ENCODE measurements around the gene FEN1.

The FEN1 gene

DNA sequence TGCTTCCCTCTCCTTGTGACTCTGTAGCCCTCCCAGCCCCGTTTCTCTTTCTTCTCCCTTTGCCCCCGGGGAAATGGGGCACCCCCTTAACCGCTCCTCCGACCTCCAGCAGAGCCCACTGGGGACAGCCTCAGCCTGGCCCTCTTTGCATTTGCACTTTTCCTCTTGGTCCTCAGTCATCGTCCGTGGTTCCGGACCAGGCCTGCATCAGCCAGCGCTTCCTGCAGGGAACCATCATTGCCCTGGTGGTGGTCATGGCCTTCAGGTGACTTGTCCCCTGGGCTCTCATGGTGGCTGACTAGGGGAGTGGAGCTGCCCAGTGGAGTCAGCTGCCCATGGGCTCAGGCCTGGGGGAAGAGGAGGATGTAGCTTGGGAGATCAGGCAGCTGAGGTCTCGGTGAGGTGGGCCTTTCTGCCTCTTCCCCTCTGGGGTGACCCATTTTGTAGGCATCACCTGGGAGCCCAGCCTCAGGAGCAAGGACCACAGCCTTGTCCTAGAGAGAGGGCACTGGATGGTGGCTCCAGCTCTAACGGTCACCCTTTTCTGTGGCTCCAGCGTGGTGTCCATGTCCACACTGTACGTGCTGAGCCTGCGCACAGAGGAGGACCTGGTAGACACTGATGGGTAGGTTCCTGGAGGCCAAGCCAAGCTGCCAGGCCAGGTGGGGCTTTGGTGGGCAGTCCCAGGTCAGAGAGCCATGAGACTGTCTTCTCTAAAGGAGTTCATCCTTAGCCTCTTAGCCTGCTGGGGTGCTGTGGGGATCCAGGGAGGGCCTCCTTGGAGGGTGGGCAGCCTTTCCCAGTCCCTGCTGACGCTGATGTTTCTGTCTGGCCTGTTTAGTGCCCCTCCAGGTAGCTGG, 12.8 kb upstream of the FEN1 start:
- Histone ChIP-seq H3K27me3 (ENCODE audit: low read depth, low read length) (no peaks in the 10 kb centered on the region), H3K4me3 (ENCODE audit: low read depth in 1 of 2, low read length in 2 of 2) (no peak overlapping the region), H3K27ac (ENCODE audit: low read length) (no peak overlapping the region), H3K36me3 (ENCODE audit: control insufficient read depth in 1 of 2, insufficient read depth in 2 of 2, low read length in 2 of 2) (peaks cover 0 to 14% of the 10 kb centered on the region in 2 donors), H3K9me3 (ENCODE audit: control insufficient read depth in 1 of 2, low read length in 2 of 2) (no peaks in the 10 kb centered on the region), H3K4me1 (ENCODE audit: control insufficient read depth in 1 of 2, insufficient read depth in 2 of 2, low read length in 2 of 2) (peaks cover 0 to 12% of the 10 kb centered on the region in 2 donors)

DNA sequence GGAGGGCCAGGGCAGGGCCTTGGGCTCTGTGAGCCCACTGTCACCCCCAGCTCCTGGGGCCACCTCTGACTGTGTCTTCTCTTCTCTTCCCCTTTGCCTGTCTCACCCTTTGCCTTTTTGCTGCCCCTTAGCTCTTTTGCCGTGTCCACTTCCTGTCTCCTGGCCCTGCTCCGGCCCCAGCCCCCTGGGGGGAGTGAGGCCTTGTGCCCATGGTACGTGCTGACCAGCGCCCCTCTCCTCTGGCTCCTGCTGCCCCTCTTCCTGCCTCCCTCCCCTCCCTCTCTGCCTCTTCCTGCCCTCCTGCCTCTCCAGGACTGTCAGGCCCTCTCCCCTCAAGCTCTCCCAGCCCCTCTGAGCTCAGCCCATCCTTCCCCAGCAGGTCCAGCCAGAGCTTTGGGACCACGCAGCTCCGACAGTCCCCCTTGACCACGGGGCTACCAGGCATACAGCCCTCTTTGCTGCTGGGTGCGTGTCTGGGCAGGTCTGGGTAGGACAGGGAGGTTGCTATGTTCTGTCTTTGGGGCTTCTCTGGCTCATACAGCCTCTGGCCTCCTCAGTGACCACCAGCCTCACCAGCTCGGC, 12.0 kb upstream of the FEN1 start:
- Histone ChIP-seq H3K4me3 (ENCODE audit: low read depth in 1 of 2, low read length in 2 of 2) (no peak overlapping the region), H3K4me1 (ENCODE audit: control insufficient read depth in 1 of 2, insufficient read depth in 2 of 2, low read length in 2 of 2) (peaks cover 0 to 12% of the 10 kb centered on the region in 2 donors), H3K9me3 (ENCODE audit: control insufficient read depth in 1 of 2, low read length in 2 of 2) (no peaks in the 10 kb centered on the region), H3K36me3 (ENCODE audit: control insufficient read depth in 1 of 2, insufficient read depth in 2 of 2, low read length in 2 of 2) (peaks cover 6 to 21% of the 10 kb centered on the region in 2 donors), H3K27ac (ENCODE audit: low read length) (no peak overlapping the region), H3K27me3 (ENCODE audit: low read depth, low read length) (no peaks in the 10 kb centered on the region)

DNA sequence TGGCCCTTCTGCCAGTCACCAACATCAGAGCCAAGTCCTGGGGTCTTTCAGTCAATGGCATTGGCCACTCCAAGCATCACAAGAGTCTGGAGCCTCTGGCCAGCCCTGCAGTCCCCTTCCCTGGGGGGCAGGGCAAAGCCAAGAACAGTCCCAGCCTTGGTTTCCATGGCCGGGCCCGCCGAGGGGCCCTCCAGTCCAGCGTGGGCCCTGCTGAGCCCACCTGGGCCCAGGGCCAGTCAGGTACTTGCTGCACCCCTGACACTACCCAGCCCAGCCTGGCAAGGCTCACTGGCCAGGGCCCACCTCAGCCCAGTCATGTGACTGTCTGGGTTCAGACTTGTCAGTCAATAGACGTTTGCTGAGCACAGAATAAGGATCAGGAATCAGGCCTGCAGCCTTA, 11.1 kb upstream of the FEN1 start:
- H3K36me3 ChIP-seq (ENCODE audit: control insufficient read depth in 1 of 2, insufficient read depth in 2 of 2, low read length in 2 of 2), result peaks cover 12 to 31% of the 10 kb centered on the region in 2 donors
- no peak overlapping the region for H3K4me3 ChIP-seq (ENCODE audit: low read depth in 1 of 2, low read length in 2 of 2)
- H3K27ac ChIP-seq (ENCODE audit: low read length), result no peak overlapping the region
- no peaks in the 10 kb centered on the region for H3K9me3 ChIP-seq (ENCODE audit: control insufficient read depth in 1 of 2, low read length in 2 of 2)
- peaks cover 0 to 12% of the 10 kb centered on the region in 2 donors for H3K4me1 ChIP-seq (ENCODE audit: control insufficient read depth in 1 of 2, insufficient read depth in 2 of 2, low read length in 2 of 2)
- no peaks in the 10 kb centered on the region for H3K27me3 ChIP-seq (ENCODE audit: low read depth, low read length)

- no peaks in the 10 kb centered on the region for H3K9me3 ChIP-seq (ENCODE audit: control insufficient read depth in 1 of 2, low read length in 2 of 2)
- no peaks in the 10 kb centered on the region for H3K27me3 ChIP-seq (ENCODE audit: low read depth, low read length)
- no peak overlapping the region for H3K27ac ChIP-seq (ENCODE audit: low read length)
- peaks cover 17 to 38% of the 10 kb centered on the region in 2 donors for H3K36me3 ChIP-seq (ENCODE audit: control insufficient read depth in 1 of 2, insufficient read depth in 2 of 2, low read length in 2 of 2)
- peaks cover 0 to 6% of the 10 kb centered on the region in 2 donors for H3K4me1 ChIP-seq (ENCODE audit: control insufficient read depth in 1 of 2, insufficient read depth in 2 of 2, low read length in 2 of 2)
- H3K4me3 ChIP-seq (ENCODE audit: low read depth in 1 of 2, low read length in 2 of 2), result no peak overlapping the region
Observed at GRCh38 chr11:61782299-61782698, 10.4 kb upstream of the FEN1 start.

GRCh38 chr11:61782841-61783240, 9.9 kb upstream of the FEN1 start:
- Histone ChIP-seq H3K27me3 (ENCODE audit: low read depth, low read length) (no peaks in the 10 kb centered on the region), H3K4me1 (ENCODE audit: control insufficient read depth in 1 of 2, insufficient read depth in 2 of 2, low read length in 2 of 2) (peaks cover 0 to under 1% of the 10 kb centered on the region in 2 donors), H3K27ac (ENCODE audit: low read length) (no peak overlapping the region), H3K4me3 (ENCODE audit: low read depth in 1 of 2, low read length in 2 of 2) (no peak overlapping the region), H3K36me3 (ENCODE audit: control insufficient read depth in 1 of 2, insufficient read depth in 2 of 2, low read length in 2 of 2) (peaks cover 17 to 43% of the 10 kb centered on the region in 2 donors), H3K9me3 (ENCODE audit: control insufficient read depth in 1 of 2, low read length in 2 of 2) (no peaks in the 10 kb centered on the region)

DNA sequence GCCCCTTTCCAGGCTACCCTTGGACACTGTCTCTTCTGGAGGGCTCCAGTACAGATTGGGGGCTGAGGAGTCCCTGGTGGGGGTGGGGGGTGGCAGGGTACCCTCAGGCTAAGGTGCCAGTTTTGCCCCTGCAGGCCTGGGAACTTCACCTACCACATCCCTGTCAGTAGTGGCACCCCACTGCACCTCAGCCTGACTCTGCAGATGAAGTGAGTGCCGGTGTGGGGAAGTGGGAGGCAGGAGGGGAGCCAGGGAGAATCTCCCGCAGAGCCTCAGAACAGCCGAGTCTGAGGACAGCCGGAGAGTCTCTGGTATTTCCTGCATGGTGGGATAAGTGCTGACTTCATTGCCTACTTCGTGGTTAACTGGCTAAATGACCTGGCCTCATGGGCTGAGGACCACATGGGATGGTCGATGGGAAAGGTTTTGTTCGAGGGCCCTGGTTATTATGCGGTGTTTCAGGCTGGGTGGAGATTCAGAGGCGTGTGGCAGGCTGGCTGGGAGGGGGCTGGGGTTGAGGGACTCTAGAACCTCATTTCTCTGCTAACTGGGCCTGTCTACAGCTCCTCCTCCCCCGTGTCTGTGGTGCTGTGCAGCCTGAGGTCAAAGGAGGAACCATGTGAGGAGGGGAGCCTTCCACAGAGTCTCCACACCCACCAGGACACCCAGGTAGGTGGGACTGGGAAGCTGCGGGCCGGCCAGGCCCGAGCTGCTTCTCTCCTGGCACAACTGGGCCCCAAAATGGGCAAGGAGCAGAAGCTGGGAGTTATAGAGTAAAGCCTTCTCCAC, 8.8 kb upstream of the FEN1 start:
- H3K27ac ChIP-seq (ENCODE audit: low read length), result no peak overlapping the region
- H3K36me3 ChIP-seq (ENCODE audit: control insufficient read depth in 1 of 2, insufficient read depth in 2 of 2, low read length in 2 of 2), result peaks cover 22 to 53% of the 10 kb centered on the region in 2 donors
- H3K4me3 ChIP-seq (ENCODE audit: low read depth in 1 of 2, low read length in 2 of 2), result no peak overlapping the region
- no peaks in the 10 kb centered on the region for H3K27me3 ChIP-seq (ENCODE audit: low read depth, low read length)
- no peaks in the 10 kb centered on the region for H3K9me3 ChIP-seq (ENCODE audit: control insufficient read depth in 1 of 2, low read length in 2 of 2)
- H3K4me1 ChIP-seq (ENCODE audit: control insufficient read depth in 1 of 2, insufficient read depth in 2 of 2, low read length in 2 of 2), result no peaks in the 10 kb centered on the region

DNA sequence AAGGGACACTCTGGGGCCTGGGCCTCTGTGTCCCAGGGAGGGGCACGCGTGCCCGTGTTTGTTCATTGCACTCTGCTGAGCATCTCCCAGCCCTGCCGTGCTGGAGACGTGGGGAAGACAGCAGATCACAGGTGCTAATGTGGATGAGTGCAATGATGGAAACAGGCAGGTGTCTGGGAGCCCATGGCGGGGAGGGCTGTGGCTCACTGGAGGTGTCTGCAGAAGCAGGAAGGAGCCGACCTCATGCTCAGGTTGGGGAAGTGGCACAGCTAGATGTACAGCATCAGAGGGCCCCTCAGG, 8.3 kb upstream of the FEN1 start:
- no peaks in the 10 kb centered on the region for H3K27me3 ChIP-seq (ENCODE audit: low read depth, low read length)
- H3K4me1 ChIP-seq (ENCODE audit: control insufficient read depth in 1 of 2, insufficient read depth in 2 of 2, low read length in 2 of 2), result no peaks in the 10 kb centered on the region
- H3K9me3 ChIP-seq (ENCODE audit: control insufficient read depth in 1 of 2, low read length in 2 of 2), result no peaks in the 10 kb centered on the region
- H3K4me3 ChIP-seq (ENCODE audit: low read depth in 1 of 2, low read length in 2 of 2), result no peak overlapping the region
- no peak overlapping the region for H3K27ac ChIP-seq (ENCODE audit: low read length)
- peaks cover 28 to 57% of the 10 kb centered on the region in 2 donors for H3K36me3 ChIP-seq (ENCODE audit: control insufficient read depth in 1 of 2, insufficient read depth in 2 of 2, low read length in 2 of 2)

GRCh38 chr11:61785837-61786402, 6.8 kb upstream of the FEN1 start:
- no peak overlapping the region for H3K27ac ChIP-seq (ENCODE audit: low read length)
- no peaks in the 10 kb centered on the region for H3K27me3 ChIP-seq (ENCODE audit: low read depth, low read length)
- H3K4me3 ChIP-seq (ENCODE audit: low read depth in 1 of 2, low read length in 2 of 2), result no peak overlapping the region
- peaks cover 0 to under 1% of the 10 kb centered on the region in 2 donors for H3K4me1 ChIP-seq (ENCODE audit: control insufficient read depth in 1 of 2, insufficient read depth in 2 of 2, low read length in 2 of 2)
- peaks cover 37 to 67% of the 10 kb centered on the region in 2 donors for H3K36me3 ChIP-seq (ENCODE audit: control insufficient read depth in 1 of 2, insufficient read depth in 2 of 2, low read length in 2 of 2)
- H3K9me3 ChIP-seq (ENCODE audit: control insufficient read depth in 1 of 2, low read length in 2 of 2), result no peaks in the 10 kb centered on the region

- no peaks in the 10 kb centered on the region for H3K27me3 ChIP-seq (ENCODE audit: low read depth, low read length)
- H3K27ac ChIP-seq (ENCODE audit: low read length), result no peak overlapping the region
- H3K4me3 ChIP-seq (ENCODE audit: low read depth in 1 of 2, low read length in 2 of 2), result no peak overlapping the region
- H3K36me3 ChIP-seq (ENCODE audit: control insufficient read depth in 1 of 2, insufficient read depth in 2 of 2, low read length in 2 of 2), result peaks cover 37 to 67% of the 10 kb centered on the region in 2 donors
- peaks cover 4 to 11% of the 10 kb centered on the region in 2 donors for H3K4me1 ChIP-seq (ENCODE audit: control insufficient read depth in 1 of 2, insufficient read depth in 2 of 2, low read length in 2 of 2)
- no peaks in the 10 kb centered on the region for H3K9me3 ChIP-seq (ENCODE audit: control insufficient read depth in 1 of 2, low read length in 2 of 2)
Observed at GRCh38 chr11:61787928-61788491, 4.7 kb upstream of the FEN1 start.

DNA sequence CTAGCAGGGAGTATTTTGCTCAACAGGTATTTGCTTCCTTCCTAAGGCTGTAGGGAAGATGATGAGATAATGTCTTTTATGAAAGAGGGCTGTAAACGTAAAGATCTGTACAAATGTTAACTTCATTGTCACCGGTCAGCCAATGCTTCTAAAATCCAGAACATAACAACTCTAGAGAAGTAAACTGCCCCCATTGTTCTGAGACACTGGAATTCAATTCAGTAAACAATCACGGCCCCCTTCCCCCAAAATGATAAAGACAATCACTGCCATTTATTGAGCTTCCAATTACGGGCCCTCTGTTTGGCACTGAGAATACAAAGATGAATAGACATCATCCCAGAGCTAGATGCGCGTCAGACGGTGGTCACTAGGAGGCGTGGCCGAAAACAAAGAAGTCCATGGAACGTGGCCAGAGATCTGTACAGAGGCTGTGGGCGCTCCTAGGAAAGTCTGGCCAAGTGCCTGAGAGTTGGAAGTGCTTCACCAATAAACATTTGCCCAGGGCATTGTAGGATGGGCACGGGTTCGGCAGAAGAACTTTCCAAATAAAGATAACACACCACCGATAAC, 888 bp upstream of the FEN1 start:
- Histone ChIP-seq H3K27me3 (ENCODE audit: low read depth, low read length) (no peaks in the 10 kb centered on the region), H3K36me3 (ENCODE audit: control insufficient read depth in 1 of 2, insufficient read depth in 2 of 2, low read length in 2 of 2) (peaks cover 22 to 47% of the 10 kb centered on the region in 2 donors), H3K9me3 (ENCODE audit: control insufficient read depth in 1 of 2, low read length in 2 of 2) (no peaks in the 10 kb centered on the region), H3K4me1 (ENCODE audit: control insufficient read depth in 1 of 2, insufficient read depth in 2 of 2, low read length in 2 of 2) (peaks cover 4 to 20% of the 10 kb centered on the region in 2 donors), H3K4me3 (ENCODE audit: low read depth in 1 of 2, low read length in 2 of 2) (peak overlapping the region; percentile 82 to 86), H3K27ac (ENCODE audit: low read length) (peak overlapping the region; percentile 93)
